Fibroblast of mammary gland (primary cell): ENCODE data around the gene MALT1.

ENCODE experiments used
- DNase-seq: peaks from one replicate; pipeline ENCODE4 v3.0.0-alpha.2; 2010; ENCODE audit warnings: low read depth
- H3K4me3 ChIP-seq: 2 replicates; pipeline ENCODE4 v1.5.1; 2011; ENCODE audit warnings: low read depth, mild to moderate bottlenecking, low read length, moderate library complexity; ENCODE audit not compliant: control insufficient read depth
- TF ChIP-seq, protein P1 (sequence below): conservative IDR thresholded peaks from 2 replicates; pipeline ENCODE4 v1.5.1; 2011; ENCODE audit warnings: low read depth, low read length, inconsistent platforms; ENCODE audit not compliant: control insufficient read depth, insufficient read depth

Gene MALT1

DNA sequence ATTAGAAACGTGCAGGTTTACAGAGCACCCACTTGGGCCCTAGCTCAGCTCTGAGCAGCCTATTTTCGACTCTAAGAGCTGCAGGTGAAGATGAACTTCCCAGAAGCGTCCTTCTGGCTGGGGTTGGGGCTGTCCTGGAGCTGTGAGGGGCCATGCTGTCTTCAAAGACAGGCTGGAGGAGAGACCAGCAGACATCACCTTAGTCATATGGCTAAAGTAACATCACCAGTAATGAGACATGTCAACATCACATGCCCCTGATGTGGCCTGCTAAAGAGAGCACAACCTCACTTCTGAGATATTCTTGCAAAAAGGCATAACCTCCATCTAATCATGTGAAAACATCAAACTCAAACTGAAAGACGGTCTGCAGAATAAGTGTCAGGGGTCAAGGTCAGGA lies 106.2 kb downstream of the MALT1 start:
- TF ChIP-seq, protein P1, sequence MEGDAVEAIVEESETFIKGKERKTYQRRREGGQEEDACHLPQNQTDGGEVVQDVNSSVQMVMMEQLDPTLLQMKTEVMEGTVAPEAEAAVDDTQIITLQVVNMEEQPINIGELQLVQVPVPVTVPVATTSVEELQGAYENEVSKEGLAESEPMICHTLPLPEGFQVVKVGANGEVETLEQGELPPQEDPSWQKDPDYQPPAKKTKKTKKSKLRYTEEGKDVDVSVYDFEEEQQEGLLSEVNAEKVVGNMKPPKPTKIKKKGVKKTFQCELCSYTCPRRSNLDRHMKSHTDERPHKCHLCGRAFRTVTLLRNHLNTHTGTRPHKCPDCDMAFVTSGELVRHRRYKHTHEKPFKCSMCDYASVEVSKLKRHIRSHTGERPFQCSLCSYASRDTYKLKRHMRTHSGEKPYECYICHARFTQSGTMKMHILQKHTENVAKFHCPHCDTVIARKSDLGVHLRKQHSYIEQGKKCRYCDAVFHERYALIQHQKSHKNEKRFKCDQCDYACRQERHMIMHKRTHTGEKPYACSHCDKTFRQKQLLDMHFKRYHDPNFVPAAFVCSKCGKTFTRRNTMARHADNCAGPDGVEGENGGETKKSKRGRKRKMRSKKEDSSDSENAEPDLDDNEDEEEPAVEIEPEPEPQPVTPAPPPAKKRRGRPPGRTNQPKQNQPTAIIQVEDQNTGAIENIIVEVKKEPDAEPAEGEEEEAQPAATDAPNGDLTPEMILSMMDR: no peak
- H3K4me3 ChIP-seq: no peak overlapping the region
- no peak for DNase-seq

DNA sequence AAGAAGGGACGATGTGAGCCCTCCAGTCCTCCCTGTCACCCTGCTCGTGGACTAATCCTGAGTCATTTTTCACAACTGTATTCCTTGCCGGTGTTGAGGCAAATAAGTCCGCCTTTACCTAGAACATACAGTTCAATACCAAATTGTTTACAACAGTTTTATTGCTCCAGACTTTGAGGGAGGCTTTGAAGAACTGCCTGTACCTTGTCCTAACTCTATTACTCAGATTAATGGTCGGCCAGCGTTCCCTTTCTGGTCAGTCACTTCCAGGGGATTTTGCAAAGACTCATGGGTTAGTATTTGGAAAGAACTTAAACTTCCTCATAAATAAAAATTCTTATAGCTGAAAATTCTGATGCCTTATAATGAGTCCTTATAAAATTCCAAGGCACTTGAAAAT lies 108.3 kb downstream of the MALT1 start:
- peak; percentile 18 for DNase-seq
- TF ChIP-seq, protein P1: no peak
- H3K4me3 ChIP-seq: no peak overlapping the region

DNA sequence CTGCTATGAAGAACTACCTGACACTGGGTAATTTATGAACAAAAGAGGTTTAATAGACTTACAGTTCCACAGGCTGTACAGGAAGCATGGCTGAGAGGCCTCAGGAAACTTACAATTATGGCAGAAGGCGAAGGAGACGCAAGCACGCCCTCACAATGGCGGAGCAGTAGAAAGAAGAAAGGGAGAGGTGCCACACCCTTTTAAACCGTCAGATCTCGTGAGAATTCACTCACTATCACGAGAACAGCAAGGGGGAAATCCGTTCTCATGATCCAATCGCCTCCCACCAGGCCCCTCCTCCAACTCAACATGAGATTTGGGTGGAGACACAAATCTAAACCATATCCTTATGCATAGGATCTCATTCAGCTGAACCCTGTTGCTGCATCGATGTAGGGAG lies 108.8 kb downstream of the MALT1 start:
- DNase-seq: no peak

DNA sequence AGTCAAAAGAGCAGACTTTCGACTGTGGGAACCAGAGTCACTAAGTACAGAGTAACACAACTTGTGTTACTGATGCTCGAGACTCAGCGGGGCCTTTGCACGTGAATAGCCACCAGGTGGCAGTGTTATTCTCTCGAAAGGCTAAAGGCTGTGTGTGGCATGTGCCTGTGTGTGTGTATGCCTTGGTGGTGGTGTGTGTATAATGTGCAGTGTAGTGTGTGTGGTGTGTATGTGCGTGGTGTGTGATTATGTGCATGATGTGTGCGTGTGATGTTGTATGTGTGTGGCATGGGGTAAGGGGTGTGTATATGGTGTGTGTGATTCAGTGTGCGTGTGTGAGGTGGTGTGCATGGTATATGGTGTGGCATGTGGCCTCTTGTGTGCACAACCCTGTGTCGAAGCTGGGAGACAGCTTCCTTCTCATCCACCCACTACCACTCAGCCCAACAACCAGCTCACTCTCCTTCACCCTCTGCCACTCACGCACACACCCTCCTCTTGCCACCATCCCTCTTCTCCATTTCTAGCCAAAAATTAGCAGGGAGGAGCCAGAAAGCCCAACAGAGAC lies 110.4 kb downstream of the MALT1 start:
- peak; percentile 79 for DNase-seq
- H3K4me3 ChIP-seq: no peak overlapping the region
- TF ChIP-seq, protein P1: peak; percentile 93

More for the DNA sequence above, 108.8 kb downstream of the MALT1 start:
- no peak overlapping the region for H3K4me3 ChIP-seq
- TF ChIP-seq, protein P1: no peak

DNA sequence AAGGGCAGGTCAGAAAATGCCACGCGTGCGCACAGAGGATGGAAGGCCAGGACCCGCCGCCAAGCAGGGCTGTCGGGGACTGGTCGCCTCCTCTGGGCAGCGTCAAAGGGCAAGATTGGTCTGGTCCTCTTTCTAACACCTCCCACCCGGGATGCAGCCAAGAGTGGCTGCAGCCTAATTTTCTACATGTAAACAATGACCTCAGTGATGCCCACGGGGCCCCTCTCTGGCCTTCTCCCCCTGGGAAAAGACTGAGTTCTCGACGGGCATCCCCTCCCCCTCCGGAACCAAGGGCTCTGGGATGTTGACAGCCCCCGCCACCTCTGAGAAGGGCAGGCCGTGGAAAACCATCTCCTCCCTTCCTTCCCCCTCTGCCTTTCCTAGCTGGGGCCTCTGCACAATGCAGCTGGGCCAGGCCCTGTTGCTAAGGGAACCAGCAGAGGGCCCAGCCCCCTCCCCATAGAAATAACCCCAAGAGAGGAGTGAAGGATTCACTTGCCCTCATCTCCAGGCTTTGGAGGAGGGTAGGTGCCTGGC lies 113.4 kb downstream of the MALT1 start:
- H3K4me3 ChIP-seq: no peak overlapping the region
- TF ChIP-seq, protein P1: no peak
- no peak for DNase-seq

DNA sequence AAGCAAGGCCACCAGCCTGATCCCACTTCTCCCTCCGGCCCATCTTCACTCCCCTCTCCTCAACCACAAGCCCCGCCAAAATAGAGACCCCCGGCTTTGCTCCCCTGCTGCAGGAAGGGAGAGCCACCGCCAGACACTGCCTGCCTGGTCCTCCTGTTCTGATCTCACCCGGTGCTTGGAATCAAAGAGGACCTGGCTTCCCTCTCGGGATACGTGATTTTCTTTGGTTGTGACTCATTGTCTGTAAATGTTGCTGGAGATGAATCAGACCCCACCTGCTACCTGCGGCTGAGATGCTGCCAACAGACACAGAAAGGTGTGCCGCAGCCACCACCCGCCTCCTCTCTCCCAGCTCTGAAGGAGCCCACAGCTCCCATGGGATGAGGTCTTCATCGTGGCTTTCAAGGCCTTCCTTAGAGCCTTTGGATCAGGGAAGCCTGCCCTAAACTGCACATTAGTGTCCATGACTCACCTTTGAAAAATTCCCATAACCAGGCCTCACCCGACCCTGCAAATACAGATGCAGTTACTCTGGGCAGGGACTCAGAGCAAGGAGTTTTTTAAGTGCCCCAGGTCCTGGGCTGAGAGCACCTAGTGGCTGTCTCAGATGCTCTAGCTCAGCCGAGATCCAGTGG lies 114.0 kb downstream of the MALT1 start:
- H3K4me3 ChIP-seq: no peak overlapping the region
- DNase-seq: peak; percentile 79
- TF ChIP-seq, protein P1: no peak

DNA sequence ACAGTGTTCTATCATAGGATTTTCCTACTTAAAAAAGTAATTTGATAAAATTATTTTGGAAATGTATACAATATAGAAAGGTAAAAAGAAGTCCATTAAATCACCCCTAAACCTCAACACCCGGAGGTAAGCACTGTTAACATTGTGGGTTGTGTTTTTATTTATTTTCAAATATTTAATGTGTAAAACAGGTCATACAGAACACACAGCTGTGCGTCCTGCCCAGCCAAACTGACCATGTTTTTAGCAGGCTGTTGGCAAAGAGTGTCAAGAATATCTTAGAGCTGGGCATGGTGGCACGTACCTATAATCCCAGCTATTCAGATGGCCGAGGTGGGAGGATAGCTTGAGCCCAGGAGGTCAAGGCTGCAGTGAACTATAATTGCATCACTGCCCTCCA lies 114.6 kb downstream of the MALT1 start:
- DNase-seq: no peak
- H3K4me3 ChIP-seq: no peak overlapping the region
- TF ChIP-seq, protein P1: no peak
